Measurements from ENCODE around the gene SERPINC1. TPM values are rescaled to one million over a fixed set of nuclear protein-coding genes. Genes with fewer than 3 reads are reported as not detected.

Gene SERPINC1
- total and polyA plus RNA-seq, 2 of the 8 experiments (the other 6 are each of a cell fraction or from before 2014, with no cell fraction given): 0.08 TPM; not detected in 1

DNA sequence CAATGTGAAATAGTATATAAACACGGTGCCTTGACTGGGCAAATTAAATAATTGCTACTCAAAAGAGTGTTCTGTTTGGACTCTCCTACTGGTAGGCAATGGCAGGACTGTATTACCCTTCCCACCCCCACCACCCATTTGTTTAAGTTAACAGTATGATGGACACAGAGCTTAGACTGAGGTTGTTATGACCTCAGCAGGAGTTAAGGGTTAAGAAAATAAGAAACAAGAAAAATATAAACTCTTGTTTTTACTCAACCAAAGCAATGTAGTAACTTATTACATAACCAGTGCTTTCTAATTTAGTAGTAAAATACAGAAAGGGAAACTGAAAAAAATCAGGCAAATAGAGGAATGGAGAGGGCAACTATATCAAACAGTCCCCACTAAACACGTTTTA is 19.9 kb upstream of the SERPINC1 start:
- Histone ChIP-seq H2AK5ac (ENCODE audit: low read depth, low read length) (no peak overlapping the region), H3K27me3 (replicated peaks in 1 of 4; ENCODE audit: control insufficient read depth in 3 of 4, extremely low read depth in 1 of 4, insufficient read depth in 3 of 4, low read length in 3 of 4) (no peaks in the 10 kb centered on the region), H3K9ac (replicated peaks in 1 of 4; ENCODE audit: extremely low read depth in 1 of 4, low read depth in 3 of 4, low read length in 3 of 4) (no peak overlapping the region), H4K91ac (replicated peaks; ENCODE audit: insufficient read length, low read length) (no peak overlapping the region), H3K27ac (ENCODE audit: low read depth, low read length) (no peak overlapping the region), H3K36me3 (ENCODE audit: control insufficient read depth in 2 of 4, insufficient read depth in 4 of 4, low read length in 3 of 4) (peaks cover 5 to 43% (median 19%) of the 10 kb centered on the region in 4 experiments), H2BK12ac (ENCODE audit: low read depth, low read length) (no peak overlapping the region), H3K79me2 (ENCODE audit: control insufficient read depth in 1 of 2, insufficient read depth in 2 of 2, low read length in 2 of 2) (no peaks in the 10 kb centered on the region), H2BK120ac (replicated peaks; ENCODE audit: low read depth, low read length) (no peak overlapping the region), H3K79me1 (ENCODE audit: low read depth, low read length) (no peaks in the 10 kb centered on the region), H3K14ac (ENCODE audit: insufficient read length) (no peak overlapping the region), H4K8ac (ENCODE audit: extremely low read depth, insufficient read depth, low read length) (no peak overlapping the region), H3K23ac (ENCODE audit: insufficient read length) (no peak overlapping the region), H3K4me2 (ENCODE audit: insufficient read depth in 1 of 2, low read depth in 2 of 2, low read length in 2 of 2) (no peak overlapping the region), H2BK20ac (ENCODE audit: low read length) (no peak overlapping the region), H3K9me3 (ENCODE audit: insufficient read depth in 2 of 2, low read depth in 1 of 2, low read length in 1 of 2) (no peaks in the 10 kb centered on the region), H2BK5ac (ENCODE audit: low read depth, low read length) (no peak overlapping the region), H3K23me2 (ENCODE audit: low read depth, low read length) (no peaks in the 10 kb centered on the region), H3K56ac (replicated peaks; ENCODE audit: insufficient read length, low read depth, low read length) (no peak overlapping the region), H2AFZ (ENCODE audit: low read length) (no peak overlapping the region), H3K4me3 (ENCODE audit: extremely low read depth in 1 of 4, insufficient read depth in 2 of 4, low read depth in 3 of 4, low read length in 4 of 4) (no peak overlapping the region), H2BK15ac (ENCODE audit: low read length) (no peak overlapping the region), H4K20me1 (replicated peaks in 1 of 2; ENCODE audit: control insufficient read depth in 1 of 2, insufficient read depth in 2 of 2, low read length in 2 of 2) (no peaks in the 10 kb centered on the region), H3K18ac (ENCODE audit: extremely low read depth, low read length) (no peak overlapping the region), H3K4ac (replicated peaks; ENCODE audit: insufficient read length, low read depth, low read length) (no peak overlapping the region), H3K4me1 (replicated peaks in 1 of 4; ENCODE audit: control insufficient read depth in 3 of 4, insufficient read depth in 4 of 4, low read length in 3 of 4) (peaks cover 0 to 3% (median 1%) of the 10 kb centered on the region in 4 experiments; a peak in 3 of 7 replicates), H4K5ac (ENCODE audit: insufficient read length, low read depth, low read length) (no peak overlapping the region)
- TF ChIP-seq HDAC2 (IDR thresholded peaks at IDR 0.05; ENCODE audit: borderline replicate concordance in 1 of 2, low read depth in 2 of 2, low read length in 2 of 2) (no peak), BRCA1 (IDR thresholded peaks at IDR 0.05; ENCODE audit: low read depth, low read length) (no peak), CEBPB (IDR thresholded peaks at IDR 0.05; ENCODE audit: low read depth, low read length) (no peak), SIN3A (conservative IDR thresholded peaks at IDR 0.05 in 1 of 2, IDR thresholded peaks at IDR 0.05 in 1 of 2; ENCODE audit: low read depth in 1 of 2, low read length in 2 of 2) (no peak), RFX5 (IDR thresholded peaks at IDR 0.05; ENCODE audit: borderline replicate concordance, low read depth, low read length) (no peak), KDM4A (IDR thresholded peaks at IDR 0.05; ENCODE audit: low read depth, low read length, severe bottlenecking) (no peak)
- TF ChIP-seq, protein P1, sequence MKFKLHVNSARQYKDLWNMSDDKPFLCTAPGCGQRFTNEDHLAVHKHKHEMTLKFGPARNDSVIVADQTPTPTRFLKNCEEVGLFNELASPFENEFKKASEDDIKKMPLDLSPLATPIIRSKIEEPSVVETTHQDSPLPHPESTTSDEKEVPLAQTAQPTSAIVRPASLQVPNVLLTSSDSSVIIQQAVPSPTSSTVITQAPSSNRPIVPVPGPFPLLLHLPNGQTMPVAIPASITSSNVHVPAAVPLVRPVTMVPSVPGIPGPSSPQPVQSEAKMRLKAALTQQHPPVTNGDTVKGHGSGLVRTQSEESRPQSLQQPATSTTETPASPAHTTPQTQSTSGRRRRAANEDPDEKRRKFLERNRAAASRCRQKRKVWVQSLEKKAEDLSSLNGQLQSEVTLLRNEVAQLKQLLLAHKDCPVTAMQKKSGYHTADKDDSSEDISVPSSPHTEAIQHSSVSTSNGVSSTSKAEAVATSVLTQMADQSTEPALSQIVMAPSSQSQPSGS (IDR thresholded peaks at IDR 0.05; ENCODE audit: low read length): no peak
- CTCF ChIA-PET (ENCODE audit: partially characterized antibody): interaction anchor here (0.6 to 1.7 kb wide), 3 partner anchors 9 to 21 kb away, joined by 3 to 4 read pairs (median 3); partner anchors contain the start of gene SERPINC1
- POLR2A ChIA-PET (ENCODE audit: partially characterized antibody): interaction anchor here (1.0 to 1.5 kb wide), 2 partner anchors 35 to 72 kb away, joined by 4 read pairs; no protein-coding TSS in a partner anchor
- FAIRE-seq (no peak), DNase-seq (ENCODE audit: low read depth in 1 of 2, low spot score in 2 of 2) (no peak)
- WGBS, 2 experiments (ENCODE audit: extremely low coverage in 1 of 2, insufficient coverage in 1 of 2, insufficient read length in 1 of 2, insufficient replicate concordance in 2 of 2, low coverage in 1 of 2, low lambda C conversion rate in 2 of 2, missing lambda C conversion rate in 1 of 2): 90% methylated on average over 2 of the region's 2 CpGs; no CpG with 5 or more reads in 1 of the 2 experiments

Measured in H1 (cell line).